Left renal pelvis (tissue), 4 donors: ENCODE data around the gene RPLP2. TPM values are rescaled to one million over a fixed set of nuclear protein-coding genes. Genes with fewer than 3 reads are reported as not detected.

Experiments used
- DNase-seq, 4 donors: peaks; one replicate each; pipeline ENCODE4 v3.0.0-alpha.2; 2013; ENCODE audit warnings: low read depth in 4 of 4, low spot score in 3 of 4
- polyA plus RNA-seq, 4 donors: library from polyadenylated mRNA; unstranded; fragments of 120-200 nt; gene quantifications; one replicate each; pipeline ENCODE4 v1.2.1, GENCODE V29; 2013; ENCODE audit not compliant: insufficient read length in 4 of 4

The RPLP2 gene
- polyA plus RNA-seq, 4 donors = 912 to 1,248 (median 1,002) TPM

DNA sequence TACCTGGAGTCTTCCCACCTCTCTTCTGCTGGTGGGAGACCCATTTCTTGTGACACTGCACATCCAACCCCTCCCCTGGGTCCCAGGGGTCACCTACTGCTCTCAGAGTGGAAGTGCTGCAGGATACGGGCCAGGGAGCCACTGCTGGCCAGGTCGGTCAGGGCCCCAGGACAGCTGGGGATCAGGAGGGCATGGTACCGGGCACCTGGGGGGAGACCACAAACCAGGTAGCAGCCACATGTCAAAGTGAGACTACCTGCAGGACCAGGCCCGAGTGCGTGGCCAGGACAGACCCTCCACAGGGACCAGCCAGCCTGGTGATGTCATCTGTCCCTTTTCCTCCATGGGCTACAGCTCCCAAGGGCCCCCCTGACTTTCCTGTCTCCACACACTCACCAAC is 36.3 kb upstream of the RPLP2 start:
- DNase-seq = no peak

- no peak for DNase-seq
Observed at GRCh38 chr11:773830-774229, 35.9 kb upstream of the RPLP2 start.

DNA sequence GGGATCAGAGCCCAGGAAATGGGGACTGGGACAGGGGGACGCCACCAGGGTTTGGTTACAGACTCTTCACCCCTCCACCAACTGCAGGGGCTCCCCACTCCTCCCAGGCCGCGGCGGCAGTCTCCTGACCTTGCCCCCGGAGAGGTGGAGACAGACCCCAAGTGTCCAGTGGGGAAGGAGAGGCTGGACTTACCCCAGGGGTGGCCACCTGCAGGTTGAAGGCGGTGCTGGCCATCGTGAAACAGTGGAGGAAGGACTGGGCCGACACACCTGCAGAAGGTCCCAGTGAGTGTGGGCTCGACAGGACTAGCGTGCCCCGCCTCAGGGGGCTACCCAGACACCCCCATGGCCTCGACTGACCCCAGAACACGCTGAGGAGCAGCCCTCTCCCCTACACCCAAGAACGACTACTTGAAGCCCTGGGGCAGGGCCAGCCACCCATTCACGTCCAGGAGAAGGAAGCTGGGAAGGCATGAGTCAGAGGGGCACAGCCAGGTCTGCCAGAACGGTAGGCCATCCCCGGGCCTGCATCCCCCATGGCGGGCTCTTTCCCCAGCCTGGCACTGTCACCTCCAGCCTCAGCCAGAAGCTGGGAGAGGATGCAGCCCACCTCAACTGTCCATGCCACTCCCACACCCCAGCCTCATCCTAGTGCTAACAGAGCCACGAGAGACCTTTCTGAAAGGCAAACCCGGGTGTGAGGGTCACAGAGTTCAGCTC is 34.7 kb upstream of the RPLP2 start:
- no peak for DNase-seq

DNA sequence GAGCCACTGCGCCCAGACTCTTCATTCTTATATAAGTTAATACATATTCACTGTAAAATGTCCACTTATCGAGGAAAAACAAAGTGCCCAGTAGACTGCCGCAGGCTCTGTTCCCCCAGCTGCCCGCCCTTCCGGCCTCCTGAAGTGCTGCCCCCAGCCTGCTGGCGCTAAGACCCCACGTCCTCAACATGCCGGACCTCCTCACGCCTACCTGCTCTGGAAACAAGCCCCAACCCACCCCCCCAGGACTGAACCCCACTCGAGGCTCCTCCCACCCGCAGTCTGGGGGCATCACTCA is 33.6 kb upstream of the RPLP2 start:
- no peak for DNase-seq

GRCh38 chr11:776561-777287 is 33.0 kb upstream of the RPLP2 start:
- no peak for DNase-seq

GRCh38 chr11:777288-778255 is 32.2 kb upstream of the RPLP2 start, which contains the start of gene GATD1:
Gene GATD1, minus strand, starts transcription at chr11:777487. Its CDS starts 25 bp downstream, at chr11:777462.
- DNase-seq = peak; percentile 53 to 84 (median 80)

DNA sequence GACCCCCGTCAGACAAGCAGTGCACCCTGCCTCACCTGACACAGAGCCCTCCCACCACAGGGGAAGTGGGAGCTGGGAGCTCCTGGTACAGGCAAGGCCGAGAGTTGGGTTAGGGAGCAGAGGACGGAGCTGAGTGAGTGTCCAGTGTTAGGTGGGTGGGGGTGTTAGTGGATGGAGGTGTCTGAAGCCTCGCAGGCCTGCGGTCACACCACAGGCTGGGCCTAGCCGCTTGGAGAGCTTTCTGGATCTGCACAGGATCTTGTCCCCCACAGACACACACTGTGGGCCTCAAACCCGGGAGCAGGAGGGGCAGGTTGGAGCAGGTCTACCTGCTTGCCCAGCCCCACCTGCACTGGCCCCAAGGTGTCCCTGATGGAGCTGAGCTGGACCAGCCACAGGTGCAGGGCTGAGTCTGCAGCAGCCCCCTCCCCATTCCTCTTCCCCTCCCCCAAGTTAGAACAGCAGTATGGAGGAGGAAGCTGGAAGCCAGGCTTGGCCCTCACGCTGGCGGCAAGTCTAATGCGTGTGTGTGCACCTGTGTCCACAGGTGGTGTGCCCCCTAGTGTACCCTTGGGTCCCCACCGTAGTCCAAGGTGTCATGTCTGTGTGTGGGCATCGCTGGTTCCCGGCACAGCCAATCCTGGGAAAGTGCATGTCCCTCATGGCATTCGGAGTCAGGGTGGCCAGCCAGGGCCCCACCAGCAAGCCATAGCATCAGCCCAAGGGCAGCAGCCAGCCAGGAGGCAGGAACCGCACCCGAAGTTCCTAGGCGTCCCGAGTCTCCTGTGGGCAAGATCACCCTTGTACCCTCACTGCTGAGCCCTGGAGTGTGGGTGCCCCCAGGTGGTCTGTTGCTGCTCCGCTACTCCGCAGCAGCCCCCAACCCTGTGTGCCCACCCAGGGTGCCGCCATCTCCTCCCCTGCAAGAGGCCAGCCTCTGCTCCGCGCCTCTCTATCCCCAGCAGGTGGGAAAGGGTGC is 30.5 kb upstream of the RPLP2 start:
- DNase-seq = no peak

- DNase-seq = no peak
Observed at GRCh38 chr11:779955-780532, 29.7 kb upstream of the RPLP2 start.

- DNase-seq = no peak
Observed at GRCh38 chr11:782264-783174, 27.2 kb upstream of the RPLP2 start.

GRCh38 chr11:783581-784015 is 26.2 kb upstream of the RPLP2 start:
- peak in 2 of 4 donors; percentile 53 to 76 for DNase-seq

DNA sequence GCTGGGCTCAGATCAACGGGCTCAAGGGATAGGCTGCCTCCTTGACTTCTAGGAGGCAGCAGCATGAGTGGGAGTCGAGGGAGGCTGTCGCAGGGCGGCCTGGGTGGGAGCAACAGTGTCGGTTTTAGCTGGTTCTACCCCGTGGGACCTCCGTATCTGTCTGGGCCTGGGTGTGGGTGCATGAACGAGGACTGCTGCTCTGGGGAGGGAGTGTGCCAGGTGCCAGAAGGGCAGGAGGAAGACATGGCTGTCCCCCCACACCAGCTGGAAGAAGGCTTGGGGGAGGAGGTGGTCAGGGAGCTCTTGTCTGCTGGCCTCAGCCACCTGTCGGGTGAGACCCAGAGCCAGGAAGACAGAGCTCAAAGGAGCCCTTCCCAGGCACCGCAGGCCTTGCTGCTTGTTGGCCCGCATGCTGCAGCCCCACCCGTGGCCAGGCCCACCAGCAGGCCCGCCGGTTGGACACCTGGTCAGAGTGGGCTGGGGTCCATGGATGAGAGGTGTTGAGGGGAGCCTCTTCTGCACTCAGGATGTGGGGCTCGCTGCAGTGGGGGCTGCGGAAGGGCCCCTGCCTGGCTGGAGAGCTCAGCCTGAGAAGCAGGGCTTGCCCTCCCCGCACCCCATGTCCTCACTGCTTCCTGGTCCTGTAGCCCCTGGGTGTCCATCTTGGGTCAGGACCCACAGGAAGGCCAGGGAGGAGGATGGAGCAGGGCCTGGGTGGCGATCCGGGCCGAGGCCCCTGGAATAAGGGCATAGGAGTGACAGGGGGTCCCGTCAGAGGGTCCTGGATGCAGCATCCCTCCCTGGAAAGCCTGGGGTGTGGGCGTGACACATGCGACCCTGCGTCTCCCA is 23.3 kb upstream of the RPLP2 start:
- no peak for DNase-seq

GRCh38 chr11:787084-787675 is 22.6 kb upstream of the RPLP2 start:
- no peak for DNase-seq

DNA sequence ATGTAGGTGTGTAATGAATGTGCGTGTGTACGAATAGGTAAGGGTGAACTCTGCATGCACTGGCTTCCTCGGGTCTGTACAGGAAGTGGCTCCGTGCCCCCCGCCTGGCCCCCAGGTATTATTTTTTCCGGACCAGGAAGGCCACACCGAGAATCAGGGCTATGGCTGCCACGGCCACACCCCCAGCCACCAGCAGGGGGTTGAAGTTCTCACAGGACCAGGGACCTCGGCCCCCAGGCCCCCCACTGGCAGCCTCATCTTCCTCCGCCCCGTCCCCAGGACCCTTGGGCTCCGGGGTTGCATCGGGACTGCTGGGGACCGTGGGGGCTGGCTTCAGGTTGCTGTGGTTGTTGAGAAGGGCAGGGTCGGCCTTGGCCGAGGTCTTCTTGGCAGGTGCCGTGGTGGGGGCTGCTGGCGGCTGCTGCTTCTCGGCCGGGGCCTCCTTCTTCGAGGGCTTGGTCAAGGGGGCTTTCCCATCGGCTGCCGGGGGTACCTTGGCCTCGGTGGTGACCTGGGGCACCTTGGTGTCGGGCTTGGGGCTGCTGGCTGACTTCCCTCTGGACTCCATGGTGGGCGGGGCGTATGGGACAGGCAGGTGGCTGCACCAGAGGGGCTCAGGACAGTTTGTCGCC is 21.6 kb upstream of the RPLP2 start:
- no peak for DNase-seq

- DNase-seq = no peak
Observed at GRCh38 chr11:788953-789940, 20.5 kb upstream of the RPLP2 start.

DNA sequence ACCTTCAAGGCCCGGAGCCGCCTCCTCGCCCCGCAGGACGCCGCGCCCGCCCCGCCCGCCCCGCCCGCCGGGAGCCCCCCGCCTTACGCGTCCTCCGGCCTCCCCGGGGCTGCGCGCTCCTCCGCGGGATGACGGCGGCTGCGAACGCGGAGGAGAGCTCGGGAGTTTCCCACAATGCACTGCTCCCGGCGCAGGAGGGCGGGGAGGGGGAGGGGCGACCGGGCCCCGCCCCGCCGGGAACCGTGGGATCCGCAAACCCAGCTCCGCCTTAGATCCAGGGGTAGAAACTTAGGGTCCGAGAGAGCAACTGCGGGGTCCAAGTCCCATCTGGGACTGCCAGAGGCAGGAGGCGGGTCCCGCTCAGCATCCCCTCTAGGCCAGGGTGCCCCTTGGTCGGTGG is 19.8 kb upstream of the RPLP2 start, which contains the start of gene CEND1:
TSS of gene CEND1 (minus strand) at position 148 of the 400 bp plus-strand sequence. CDS start 1,514 bp downstream, outside the sequence.
- no peak for DNase-seq
